Central memory CD8-positive, alpha-beta T cell (primary cell): Measurements from ENCODE around the gene PPP4R3B.
"Not testable (repeated sequence)": the region's sequence is repeated elsewhere in the genome, so short reads cannot be mapped to it uniquely, and the experiment has no call there.

Experiments used
- ATAC-seq: fragments of 150-1000 bp; cut with Tn5 transposase; replicated peaks from 2 replicates; pipeline ENCODE4 v1.10.0; 2022; ENCODE audit warnings: mild to moderate bottlenecking, moderate FRiP score, moderate number of reproducible peaks; ENCODE audit not compliant: poor library complexity, severe bottlenecking; ENCODE audit errors: extremely low read depth
- DNase-seq, 2 donors: peaks; one replicate each; pipeline ENCODE4 v3.0.0; 2021; ENCODE audit warnings: low spot score in 2 of 2
- H3K27ac Mint-ChIP-seq: one replicate; pipeline ENCODE4 v1.8.0; 2022; ENCODE audit warnings: low read depth, mild to moderate bottlenecking, moderate library complexity, mixed read lengths
- H3K27me3 Mint-ChIP-seq: one replicate; pipeline ENCODE4 v1.8.0; 2022; ENCODE audit warnings: mixed read lengths
- H3K36me3 Mint-ChIP-seq: one replicate; pipeline ENCODE4 v1.8.0; 2022; ENCODE audit warnings: mild to moderate bottlenecking, moderate library complexity, mixed read lengths; ENCODE audit not compliant: insufficient read depth
- H3K4me1 Mint-ChIP-seq: one replicate; pipeline ENCODE4 v1.8.0; 2022; ENCODE audit warnings: mixed read lengths
- H3K4me3 Mint-ChIP-seq: one replicate; pipeline ENCODE4 v1.8.0; 2022; ENCODE audit warnings: mild to moderate bottlenecking, moderate library complexity, mixed read lengths
- H3K9me3 Mint-ChIP-seq: one replicate; pipeline ENCODE4 v1.8.0; 2022; ENCODE audit warnings: mixed read lengths

PPP4R3B gene

DNA sequence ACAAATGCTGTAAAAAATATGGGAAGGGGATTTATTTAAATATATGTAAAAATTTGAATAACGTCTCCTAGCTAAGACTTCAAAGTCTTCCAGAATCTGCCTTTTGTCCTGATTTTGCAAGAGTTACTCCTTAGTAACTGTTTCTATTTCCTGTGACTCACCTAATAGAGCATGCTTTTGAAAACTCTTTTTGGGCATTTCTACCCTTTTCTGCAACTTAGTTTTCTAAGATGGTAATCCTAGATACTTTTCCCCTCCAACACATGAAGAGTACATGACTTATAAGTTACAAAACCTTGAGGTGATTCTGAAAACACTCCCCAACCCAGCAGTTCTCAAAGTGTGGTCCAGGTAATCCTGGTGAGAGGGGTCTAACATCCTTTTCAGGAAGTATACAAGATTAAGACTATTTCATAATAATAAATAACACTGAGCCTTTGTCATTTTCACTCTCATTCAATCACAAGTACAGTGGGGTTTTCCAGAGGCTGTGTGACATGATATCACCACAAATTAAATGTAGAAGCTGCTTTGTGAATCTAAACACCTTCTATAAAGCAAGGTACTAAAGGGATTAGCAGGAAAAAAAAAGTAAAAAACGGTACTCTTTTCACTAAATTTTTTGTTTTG lies 31.9 kb downstream of the PPP4R3B start:
- Mint-ChIP-seq H3K27ac (no peak overlapping the region), H3K4me3 (no peak overlapping the region), H3K9me3 (no peaks in the 10 kb centered on the region), H3K4me1 (peaks cover 11% of the 10 kb centered on the region), H3K27me3 (no peaks in the 10 kb centered on the region), H3K36me3 (peaks cover 51% of the 10 kb centered on the region)
- DNase-seq (no peak), ATAC-seq (no peak)

DNA sequence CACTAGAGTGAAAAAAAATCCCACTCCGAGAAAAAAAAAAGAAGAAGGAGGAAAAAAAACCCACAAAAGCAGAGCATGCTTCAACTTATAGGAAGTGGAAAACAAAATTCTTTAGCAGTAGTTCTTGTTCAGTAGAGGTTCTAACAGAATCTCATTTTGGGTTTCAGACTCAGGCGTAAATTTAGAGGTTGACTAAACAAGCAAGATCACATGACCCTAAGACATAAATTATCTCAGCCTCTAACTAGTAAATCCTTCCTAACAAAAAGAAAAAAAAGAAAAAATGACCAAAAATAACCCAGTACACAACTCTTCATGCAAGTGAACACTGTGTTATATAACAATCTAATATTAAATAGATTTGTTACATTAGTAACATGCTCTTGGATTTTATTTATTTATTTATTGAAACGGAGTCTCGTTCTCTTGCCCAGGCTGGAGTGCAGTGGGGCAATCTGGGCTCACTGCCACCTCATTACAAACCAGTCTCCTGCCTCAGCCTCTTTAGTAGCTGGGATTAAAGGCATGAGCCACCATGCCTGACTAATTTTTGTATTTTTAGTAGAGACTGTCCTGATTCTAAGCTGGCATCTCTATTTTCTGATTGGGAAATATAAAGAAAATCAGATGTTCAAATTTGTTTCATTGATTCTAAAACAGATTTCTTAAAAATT lies 35.4 kb downstream of the PPP4R3B start:
- Mint-ChIP-seq H3K36me3 (peaks cover 58% of the 10 kb centered on the region), H3K4me1 (peaks cover 11% of the 10 kb centered on the region), H3K9me3 (no peaks in the 10 kb centered on the region), H3K4me3 (no peak overlapping the region), H3K27me3 (no peaks in the 10 kb centered on the region), H3K27ac (peak overlapping the region; percentile 39)
- no peak for DNase-seq
- ATAC-seq = no peak

- H3K27ac Mint-ChIP-seq = peak overlapping the region; percentile 39
- H3K36me3 Mint-ChIP-seq = peaks cover 58% of the 10 kb centered on the region
- ATAC-seq (no peak), DNase-seq (no peak)
- H3K27me3 Mint-ChIP-seq = no peaks in the 10 kb centered on the region
- H3K4me3 Mint-ChIP-seq = no peak overlapping the region
- peaks cover 11% of the 10 kb centered on the region for H3K4me1 Mint-ChIP-seq
- no peaks in the 10 kb centered on the region for H3K9me3 Mint-ChIP-seq
Observed at GRCh38 chr2:55581435-55581834, 36.0 kb downstream of the PPP4R3B start.

DNA sequence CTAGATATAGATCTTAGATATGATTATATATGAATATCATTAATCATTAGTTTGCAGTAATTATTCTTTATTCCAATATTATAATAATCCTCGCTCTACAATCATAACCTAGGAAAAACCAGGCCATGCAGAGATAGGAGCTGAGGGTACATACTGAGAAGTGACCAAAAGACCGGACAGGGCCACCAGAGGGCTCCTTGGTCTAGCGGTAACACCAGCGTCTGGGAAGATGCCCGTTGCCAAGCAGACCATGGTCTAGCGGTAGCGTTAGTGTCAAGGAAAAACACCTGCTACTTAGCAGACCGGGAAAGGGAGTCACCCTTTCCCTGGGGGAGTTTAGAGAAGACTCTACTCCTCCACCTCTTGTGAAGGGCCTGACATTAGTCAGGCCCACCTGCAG lies 48.4 kb downstream of the PPP4R3B start:
- H3K4me1 Mint-ChIP-seq = peaks cover 21% of the 10 kb centered on the region
- H3K36me3 Mint-ChIP-seq = peaks cover 40% of the 10 kb centered on the region
- DNase-seq, ATAC-seq, H3K4me3 Mint-ChIP-seq, H3K27ac Mint-ChIP-seq, H3K27me3 Mint-ChIP-seq, H3K9me3 Mint-ChIP-seq: not testable (repeated sequence)

- Mint-ChIP-seq H3K27me3 (no peaks in the 10 kb centered on the region), H3K4me3 (no peak overlapping the region), H3K36me3 (peaks cover 44% of the 10 kb centered on the region), H3K9me3 (no peaks in the 10 kb centered on the region), H3K27ac (peak overlapping the region; percentile 62), H3K4me1 (peaks cover 21% of the 10 kb centered on the region)
- no peak for DNase-seq
- no peak for ATAC-seq
Observed at GRCh38 chr2:55567298-55567697, 50.1 kb downstream of the PPP4R3B start.

- H3K36me3 Mint-ChIP-seq = peaks cover 50% of the 10 kb centered on the region
- H3K4me3 Mint-ChIP-seq = no peak overlapping the region
- H3K4me1 Mint-ChIP-seq = peaks cover 21% of the 10 kb centered on the region
- DNase-seq = no peak
- H3K27ac Mint-ChIP-seq = peak overlapping the region; percentile 65
- ATAC-seq = peak; percentile 65
- no peaks in the 10 kb centered on the region for H3K27me3 Mint-ChIP-seq
- H3K9me3 Mint-ChIP-seq = no peaks in the 10 kb centered on the region
Observed at GRCh38 chr2:55565613-55566012, 51.8 kb downstream of the PPP4R3B start.

DNA sequence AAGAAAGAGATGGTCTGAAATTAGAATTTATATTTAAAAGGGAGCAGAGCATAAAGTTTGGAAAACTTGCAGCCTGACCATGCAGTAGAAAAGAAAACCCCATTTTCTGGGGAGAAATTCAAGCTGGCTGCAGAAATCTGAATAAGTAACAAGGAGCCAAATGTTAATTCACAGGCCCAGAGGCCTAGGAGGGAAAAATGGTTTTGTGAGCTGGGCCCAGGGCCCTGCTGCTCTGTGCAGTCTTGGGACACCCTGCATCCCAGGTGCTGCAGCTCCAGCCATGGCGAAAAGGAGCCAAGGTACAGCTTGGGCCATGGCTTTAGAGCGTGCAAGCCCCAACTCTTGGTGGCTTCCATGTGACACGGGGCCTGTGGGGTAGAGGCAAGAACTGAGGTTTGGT lies 56.6 kb downstream of the PPP4R3B start:
- H3K4me3 Mint-ChIP-seq = no peak overlapping the region
- H3K36me3 Mint-ChIP-seq = peaks cover 63% of the 10 kb centered on the region
- no peak overlapping the region for H3K27ac Mint-ChIP-seq
- H3K9me3 Mint-ChIP-seq = no peaks in the 10 kb centered on the region
- DNase-seq (no peak), ATAC-seq (no peak)
- peaks cover 28% of the 10 kb centered on the region for H3K4me1 Mint-ChIP-seq
- no peaks in the 10 kb centered on the region for H3K27me3 Mint-ChIP-seq

DNA sequence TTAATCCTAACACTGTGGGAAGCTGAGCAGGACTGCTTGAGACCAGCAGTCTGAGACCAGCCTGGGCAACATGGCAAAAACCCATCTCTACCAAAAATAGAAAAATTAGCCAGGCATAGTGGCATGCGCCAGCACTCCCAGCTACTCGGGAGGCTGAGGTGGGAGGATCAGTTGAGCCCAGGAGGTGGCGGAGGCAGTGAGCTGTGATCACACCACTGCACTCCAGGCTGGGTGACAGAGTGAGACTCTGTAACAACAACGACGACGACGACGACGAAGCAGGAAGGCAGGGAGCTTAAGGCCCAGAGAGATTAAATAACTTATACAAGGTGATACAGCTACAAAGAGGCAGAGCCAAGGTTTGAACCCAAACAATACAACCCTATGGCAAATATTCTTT lies 60.6 kb downstream of the PPP4R3B start:
- Mint-ChIP-seq H3K4me1 (peaks cover 26% of the 10 kb centered on the region), H3K4me3 (no peak overlapping the region), H3K27me3 (no peaks in the 10 kb centered on the region), H3K9me3 (no peaks in the 10 kb centered on the region), H3K36me3 (peaks cover 64% of the 10 kb centered on the region), H3K27ac (no peak overlapping the region)
- no peak for DNase-seq
- ATAC-seq = no peak

GRCh38 chr2:55555977-55556376 lies 61.4 kb downstream of the PPP4R3B start:
- Mint-ChIP-seq H3K4me3 (no peak overlapping the region), H3K36me3 (peaks cover 57% of the 10 kb centered on the region), H3K4me1 (peaks cover 26% of the 10 kb centered on the region), H3K27ac (no peak overlapping the region), H3K9me3 (no peaks in the 10 kb centered on the region), H3K27me3 (no peaks in the 10 kb centered on the region)
- DNase-seq = no peak
- ATAC-seq = no peak

GRCh38 chr2:55553321-55553720 lies 64.1 kb downstream of the PPP4R3B start:
- ATAC-seq (no peak), DNase-seq (no peak)
- peaks cover 15% of the 10 kb centered on the region for H3K4me1 Mint-ChIP-seq
- peak overlapping the region; percentile 33 for H3K27ac Mint-ChIP-seq
- peaks cover 42% of the 10 kb centered on the region for H3K36me3 Mint-ChIP-seq
- no peaks in the 10 kb centered on the region for H3K27me3 Mint-ChIP-seq
- no peaks in the 10 kb centered on the region for H3K9me3 Mint-ChIP-seq
- H3K4me3 Mint-ChIP-seq = no peak overlapping the region

DNA sequence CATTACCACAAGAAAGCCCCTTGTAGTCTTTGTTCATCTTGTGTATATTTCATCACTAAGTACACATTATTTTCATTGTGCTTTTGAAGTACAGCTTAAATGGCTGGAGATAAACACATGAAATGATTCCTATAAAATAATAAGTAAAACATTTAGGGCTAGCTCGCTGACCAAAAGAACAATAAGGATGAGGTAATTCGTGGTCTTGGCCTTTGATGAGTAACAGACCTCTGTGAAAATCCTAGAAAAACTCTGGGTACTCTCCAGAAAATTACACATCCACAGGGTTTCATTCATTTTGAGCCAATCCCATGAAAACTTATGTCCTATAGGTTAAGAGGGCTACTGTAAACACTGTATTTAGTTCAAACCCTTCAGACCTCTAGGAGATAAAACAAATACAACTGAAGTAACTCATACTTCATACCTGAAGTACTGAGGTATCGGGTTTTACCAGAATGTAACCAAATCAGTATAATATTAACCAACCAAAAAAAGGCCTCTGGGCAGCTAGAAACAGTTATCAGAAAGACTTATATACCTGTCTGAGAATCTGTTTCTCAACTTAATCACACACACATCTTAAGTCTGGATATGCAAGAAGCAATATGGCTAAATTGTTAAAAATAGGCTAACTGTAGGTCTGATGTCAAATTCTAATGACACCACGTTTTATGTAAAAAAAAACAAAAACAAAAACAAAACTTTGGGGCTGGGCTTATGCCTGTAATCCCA lies 66.9 kb downstream of the PPP4R3B start:
- no peak for ATAC-seq
- no peak overlapping the region for H3K4me3 Mint-ChIP-seq
- no peaks in the 10 kb centered on the region for H3K27me3 Mint-ChIP-seq
- no peak for DNase-seq
- no peak overlapping the region for H3K27ac Mint-ChIP-seq
- peaks cover 37% of the 10 kb centered on the region for H3K36me3 Mint-ChIP-seq
- no peaks in the 10 kb centered on the region for H3K9me3 Mint-ChIP-seq
- H3K4me1 Mint-ChIP-seq = peaks cover 5% of the 10 kb centered on the region

GRCh38 chr2:55547679-55548078 lies 69.7 kb downstream of the PPP4R3B start:
- not testable (repeated sequence) for H3K27me3 Mint-ChIP-seq, H3K27ac Mint-ChIP-seq, H3K4me1 Mint-ChIP-seq, ATAC-seq, H3K9me3 Mint-ChIP-seq, H3K4me3 Mint-ChIP-seq, DNase-seq
- H3K36me3 Mint-ChIP-seq = peaks cover 28% of the 10 kb centered on the region

DNA sequence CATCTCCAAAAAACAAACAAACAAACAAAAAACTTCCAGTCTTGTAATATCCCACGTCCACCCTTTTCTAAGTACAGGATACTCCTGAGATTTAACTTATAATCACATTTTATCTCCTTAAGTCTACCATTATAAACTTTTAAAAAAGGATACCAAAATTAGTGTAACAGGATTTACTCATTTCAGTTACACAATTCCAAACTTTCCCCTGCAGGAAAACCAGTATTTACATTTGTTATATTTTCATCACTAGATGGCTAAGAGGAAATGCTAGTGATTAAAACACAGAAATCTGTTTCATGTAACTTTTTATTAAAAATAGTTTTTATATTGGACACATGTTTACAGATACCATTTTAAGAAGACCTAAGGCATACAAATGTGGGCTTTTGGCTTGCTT lies 70.4 kb downstream of the PPP4R3B start:
- Mint-ChIP-seq H3K27me3 (no peaks in the 10 kb centered on the region), H3K4me3 (no peak overlapping the region), H3K36me3 (peaks cover 28% of the 10 kb centered on the region), H3K27ac (no peak overlapping the region), H3K4me1 (peaks cover 4% of the 10 kb centered on the region), H3K9me3 (no peaks in the 10 kb centered on the region)
- ATAC-seq = no peak
- no peak for DNase-seq
